Measurements from ENCODE around the gene PTPRG.

GRCh38 chr3:62249855-62250543 lies 688.6 kb downstream of the PTPRG start:
- TF ChIP-seq CTCF (optimal IDR thresholded peaks at IDR 0.05 in 1 of 3, IDR thresholded peaks at IDR 0.05 in 1 of 3, conservative IDR thresholded peaks at IDR 0.05 in 1 of 3; ENCODE audit: extremely low read depth in 1 of 3, insufficient read depth in 2 of 3, low read length in 3 of 3) = no peak
- no peak for TF ChIP-seq EZH2 (IDR thresholded peaks at IDR 0.05; ENCODE audit: low read length)

Data from keratinocyte (primary cell).